LNCaP clone FGC (cell line): ENCODE data around the gene SIRPB1.
"Not testable (repeated sequence)": the region's sequence is repeated elsewhere in the genome, so short reads cannot be mapped to it uniquely, and the experiment has no call there.

Experiments
- DNase-seq: peaks from one replicate; pipeline ENCODE4 v3.0.0-alpha.2; 2011; ENCODE audit warnings: low read depth
- H3K4me3 ChIP-seq: 2 replicates; pipeline ENCODE4 v1.5.1; 2011; ENCODE audit warnings: mild to moderate bottlenecking, low read depth, low read length, control low read depth
- CTCF ChIP-seq: IDR thresholded peaks from 2 replicates; pipeline ENCODE4 v1.5.1; 2012; ENCODE audit warnings: mild to moderate bottlenecking; ENCODE audit not compliant: control insufficient read depth, insufficient read depth; ENCODE audit errors: extremely low read depth

SIRPB1 gene

DNA sequence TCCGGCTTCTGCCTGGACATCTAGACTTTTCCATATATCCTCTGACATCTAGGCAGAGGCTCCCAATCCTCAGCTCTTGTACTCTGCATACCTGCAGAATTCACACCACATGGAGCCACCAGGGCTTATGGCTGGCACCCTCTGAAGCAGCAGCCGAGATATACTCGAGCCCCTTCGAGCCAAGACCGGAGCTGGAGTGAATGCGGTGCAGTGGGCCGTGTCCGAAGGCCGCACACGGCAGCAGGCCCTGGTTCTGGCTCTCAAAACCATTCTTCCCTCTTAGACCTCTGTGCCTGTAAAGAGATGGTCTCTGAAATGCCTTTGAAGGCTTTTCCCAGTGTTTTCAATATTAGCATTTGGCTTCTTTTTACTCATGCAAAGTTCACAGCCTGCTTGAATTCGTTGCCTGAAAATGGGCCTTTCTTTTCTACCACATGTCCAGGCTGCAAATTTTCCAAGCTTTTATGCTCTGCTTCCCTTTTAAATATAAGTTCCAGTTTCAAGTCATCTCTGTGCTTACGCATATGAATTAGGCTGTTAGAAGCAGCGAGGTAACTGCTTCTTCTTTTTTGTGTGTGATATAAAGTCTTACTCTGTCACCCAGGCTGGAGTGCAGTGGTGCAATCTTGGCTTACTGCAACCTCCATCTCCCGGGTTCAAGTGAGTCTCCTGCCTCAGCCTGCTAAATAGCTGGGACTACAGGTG, 3.8 kb upstream of the SIRPB1 start:
- no peak overlapping the region for H3K4me3 ChIP-seq
- no peak for TF ChIP-seq CTCF
- DNase-seq: no peak

DNA sequence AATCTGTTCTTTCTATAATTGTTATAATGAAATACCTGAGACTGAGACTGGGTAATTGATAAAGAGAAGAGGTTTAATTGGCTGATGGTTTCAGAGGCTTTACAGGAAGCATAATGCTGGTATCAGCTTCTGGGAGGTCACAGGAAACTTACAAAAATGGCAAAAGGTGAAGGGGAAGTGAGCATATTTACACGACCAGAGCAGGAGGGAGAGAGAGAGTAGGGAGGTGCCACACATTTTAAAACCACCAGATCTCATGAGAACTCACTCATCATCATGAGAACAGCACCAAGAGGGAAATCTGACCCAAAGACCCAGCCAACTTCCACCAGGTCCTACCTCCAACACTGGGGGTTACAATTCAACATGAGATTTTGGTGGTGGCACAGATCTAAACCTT, 2.6 kb upstream of the SIRPB1 start:
- H3K4me3 ChIP-seq: no peak overlapping the region
- TF ChIP-seq CTCF: no peak
- DNase-seq: no peak

DNA sequence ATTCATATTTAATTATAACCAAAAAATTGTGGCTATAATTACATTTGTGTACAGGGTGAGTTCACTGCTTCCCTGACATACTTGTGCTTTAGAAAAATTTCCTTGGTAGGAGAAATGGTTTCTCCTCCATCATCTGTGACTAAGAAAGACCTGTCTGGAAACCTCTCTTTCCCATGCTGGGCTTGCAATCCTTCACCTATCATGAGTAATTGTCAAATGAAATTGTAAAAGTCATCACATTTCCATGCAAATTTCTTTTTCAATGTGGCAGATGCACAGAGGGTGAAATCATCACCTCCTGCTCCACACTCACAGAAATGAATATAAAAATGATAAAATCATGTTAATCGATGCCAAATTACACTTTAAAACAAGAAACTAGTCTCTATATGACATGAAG, 1.5 kb upstream of the SIRPB1 start:
- no peak for TF ChIP-seq CTCF
- no peak overlapping the region for H3K4me3 ChIP-seq
- DNase-seq: no peak

- DNase-seq: no peak
- TF ChIP-seq CTCF: no peak
- no peak overlapping the region for H3K4me3 ChIP-seq
Observed at GRCh38 chr20:1618954-1619540, 762 bp downstream of the SIRPB1 start.

- H3K4me3 ChIP-seq: no peak overlapping the region
- TF ChIP-seq CTCF: no peak
- DNase-seq: no peak
Observed at GRCh38 chr20:1618479-1618878, 1.3 kb downstream of the SIRPB1 start.

GRCh38 chr20:1616858-1617434, 2.9 kb downstream of the SIRPB1 start:
- TF ChIP-seq CTCF: no peak
- DNase-seq: no peak
- no peak overlapping the region for H3K4me3 ChIP-seq

DNA sequence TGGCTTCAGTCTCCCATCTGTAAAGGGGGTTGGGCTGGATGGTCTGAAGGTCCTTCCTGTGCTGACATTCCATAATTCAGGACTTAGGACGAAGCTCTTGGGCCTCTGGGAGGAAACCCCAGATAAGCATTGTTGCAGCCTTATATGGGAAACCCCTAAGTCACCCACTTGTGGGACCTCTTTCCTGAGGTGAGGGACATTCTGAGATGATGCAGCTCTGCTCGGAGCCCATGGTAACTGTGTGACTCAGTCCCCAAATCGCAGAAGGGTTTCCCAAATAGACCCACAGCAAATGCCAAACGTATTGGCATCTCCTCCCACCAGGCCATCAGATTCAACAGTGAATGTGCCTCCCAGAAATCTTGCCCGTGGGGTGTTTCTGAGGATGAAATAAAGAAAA, 9.4 kb downstream of the SIRPB1 start:
- DNase-seq, H3K4me3 ChIP-seq: not testable (repeated sequence)

GRCh38 chr20:1608678-1609347, 11.0 kb downstream of the SIRPB1 start:
- H3K4me3 ChIP-seq, DNase-seq: not testable (repeated sequence)
